Neural cell (in vitro differentiated cells): Measurements from ENCODE around the gene ZNF761.

Source experiments
- EZH2 ChIP-seq: fragments of 200-600, 300-800 bp; shearing (Covaris generic), sonication (generic); IDR thresholded peaks from 2 replicates; pipeline ENCODE4 v1.6.1; 2014; ENCODE audit warnings: antibody characterized with exemption, low read length, borderline replicate concordance, mild to moderate bottlenecking; ENCODE audit not compliant: insufficient read depth, poor library complexity, severe bottlenecking
- MXI1 ChIP-seq: fragments of 450-650 bp; conservative IDR thresholded peaks from 2 replicates; pipeline ENCODE4 v1.6.1; 2014; ENCODE audit warnings: antibody characterized with exemption, mild to moderate bottlenecking; ENCODE audit not compliant: poor library complexity, severe bottlenecking
- POLR2AphosphoS5 ChIP-seq: IDR thresholded peaks from 2 replicates; pipeline ENCODE4 v1.6.1; 2012
- SMC3 ChIP-seq: fragments of 450-650 bp; conservative IDR thresholded peaks from 2 replicates; pipeline ENCODE4 v1.6.1; 2014; ENCODE audit warnings: antibody characterized with exemption, mild to moderate bottlenecking, moderate library complexity; ENCODE audit not compliant: poor library complexity
- TAF1 ChIP-seq: IDR thresholded peaks from 2 replicates; pipeline ENCODE4 v1.6.1; 2012; ENCODE audit warnings: low read depth
- TF ChIP-seq, protein P1 (sequence below): fragments of 450-650 bp; IDR thresholded peaks from 2 replicates; pipeline ENCODE4 v1.5.1; 2014; ENCODE audit warnings: antibody characterized with exemption, mild to moderate bottlenecking, moderate library complexity; ENCODE audit not compliant: poor library complexity, severe bottlenecking
- TF ChIP-seq, protein P2 (sequence below): IDR thresholded peaks from 2 replicates; pipeline ENCODE4 v1.6.1; 2012; ENCODE audit warnings: borderline replicate concordance

DNA sequence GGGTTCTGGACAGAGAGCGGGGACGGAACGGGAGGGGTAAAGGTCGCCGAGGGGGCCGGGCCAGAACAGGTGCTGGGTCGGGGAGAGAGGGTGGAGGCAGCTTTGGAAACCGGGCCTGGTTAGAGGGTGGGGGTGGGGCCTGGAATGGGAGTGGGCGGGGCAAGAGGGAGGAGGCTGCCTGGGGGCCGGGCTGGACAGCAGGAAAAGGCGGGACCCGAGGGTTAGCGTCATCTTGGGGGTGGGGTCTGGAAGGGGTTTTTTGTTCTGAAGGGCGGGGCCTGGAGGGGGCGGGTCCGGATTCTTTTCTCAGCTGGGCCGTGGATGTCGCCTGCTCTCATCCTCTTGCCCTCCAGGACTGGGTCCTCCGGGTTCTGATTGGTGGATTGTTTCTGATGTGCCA, 31.5 kb downstream of the ZNF761 start:
- TF ChIP-seq, protein P1, sequence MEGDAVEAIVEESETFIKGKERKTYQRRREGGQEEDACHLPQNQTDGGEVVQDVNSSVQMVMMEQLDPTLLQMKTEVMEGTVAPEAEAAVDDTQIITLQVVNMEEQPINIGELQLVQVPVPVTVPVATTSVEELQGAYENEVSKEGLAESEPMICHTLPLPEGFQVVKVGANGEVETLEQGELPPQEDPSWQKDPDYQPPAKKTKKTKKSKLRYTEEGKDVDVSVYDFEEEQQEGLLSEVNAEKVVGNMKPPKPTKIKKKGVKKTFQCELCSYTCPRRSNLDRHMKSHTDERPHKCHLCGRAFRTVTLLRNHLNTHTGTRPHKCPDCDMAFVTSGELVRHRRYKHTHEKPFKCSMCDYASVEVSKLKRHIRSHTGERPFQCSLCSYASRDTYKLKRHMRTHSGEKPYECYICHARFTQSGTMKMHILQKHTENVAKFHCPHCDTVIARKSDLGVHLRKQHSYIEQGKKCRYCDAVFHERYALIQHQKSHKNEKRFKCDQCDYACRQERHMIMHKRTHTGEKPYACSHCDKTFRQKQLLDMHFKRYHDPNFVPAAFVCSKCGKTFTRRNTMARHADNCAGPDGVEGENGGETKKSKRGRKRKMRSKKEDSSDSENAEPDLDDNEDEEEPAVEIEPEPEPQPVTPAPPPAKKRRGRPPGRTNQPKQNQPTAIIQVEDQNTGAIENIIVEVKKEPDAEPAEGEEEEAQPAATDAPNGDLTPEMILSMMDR: no peak
- TF ChIP-seq EZH2: no peak
- no peak for TF ChIP-seq POLR2AphosphoS5
- no peak for TF ChIP-seq SMC3
- TF ChIP-seq, protein P2, sequence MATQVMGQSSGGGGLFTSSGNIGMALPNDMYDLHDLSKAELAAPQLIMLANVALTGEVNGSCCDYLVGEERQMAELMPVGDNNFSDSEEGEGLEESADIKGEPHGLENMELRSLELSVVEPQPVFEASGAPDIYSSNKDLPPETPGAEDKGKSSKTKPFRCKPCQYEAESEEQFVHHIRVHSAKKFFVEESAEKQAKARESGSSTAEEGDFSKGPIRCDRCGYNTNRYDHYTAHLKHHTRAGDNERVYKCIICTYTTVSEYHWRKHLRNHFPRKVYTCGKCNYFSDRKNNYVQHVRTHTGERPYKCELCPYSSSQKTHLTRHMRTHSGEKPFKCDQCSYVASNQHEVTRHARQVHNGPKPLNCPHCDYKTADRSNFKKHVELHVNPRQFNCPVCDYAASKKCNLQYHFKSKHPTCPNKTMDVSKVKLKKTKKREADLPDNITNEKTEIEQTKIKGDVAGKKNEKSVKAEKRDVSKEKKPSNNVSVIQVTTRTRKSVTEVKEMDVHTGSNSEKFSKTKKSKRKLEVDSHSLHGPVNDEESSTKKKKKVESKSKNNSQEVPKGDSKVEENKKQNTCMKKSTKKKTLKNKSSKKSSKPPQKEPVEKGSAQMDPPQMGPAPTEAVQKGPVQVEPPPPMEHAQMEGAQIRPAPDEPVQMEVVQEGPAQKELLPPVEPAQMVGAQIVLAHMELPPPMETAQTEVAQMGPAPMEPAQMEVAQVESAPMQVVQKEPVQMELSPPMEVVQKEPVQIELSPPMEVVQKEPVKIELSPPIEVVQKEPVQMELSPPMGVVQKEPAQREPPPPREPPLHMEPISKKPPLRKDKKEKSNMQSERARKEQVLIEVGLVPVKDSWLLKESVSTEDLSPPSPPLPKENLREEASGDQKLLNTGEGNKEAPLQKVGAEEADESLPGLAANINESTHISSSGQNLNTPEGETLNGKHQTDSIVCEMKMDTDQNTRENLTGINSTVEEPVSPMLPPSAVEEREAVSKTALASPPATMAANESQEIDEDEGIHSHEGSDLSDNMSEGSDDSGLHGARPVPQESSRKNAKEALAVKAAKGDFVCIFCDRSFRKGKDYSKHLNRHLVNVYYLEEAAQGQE: no peak
- no peak for TF ChIP-seq TAF1
- TF ChIP-seq MXI1: no peak
